GM12865 (cell line): ENCODE measurements around the gene RTP2.

Experiments used
- DNase-seq: peaks from one replicate; pipeline ENCODE4 v3.0.0; 2010; ENCODE audit warnings: low read depth
- H3K4me3 ChIP-seq: 2 replicates; pipeline ENCODE4 v1.5.1; 2011; ENCODE audit warnings: mild to moderate bottlenecking, low read depth, low read length, control low read depth
- TF ChIP-seq, protein P1 (sequence below): IDR thresholded peaks from 2 replicates; pipeline ENCODE4 v1.5.1; 2011; ENCODE audit warnings: low read length, control low read depth, low read depth, inconsistent platforms; ENCODE audit not compliant: insufficient read depth; ENCODE audit errors: missing control alignments

RTP2 gene

DNA sequence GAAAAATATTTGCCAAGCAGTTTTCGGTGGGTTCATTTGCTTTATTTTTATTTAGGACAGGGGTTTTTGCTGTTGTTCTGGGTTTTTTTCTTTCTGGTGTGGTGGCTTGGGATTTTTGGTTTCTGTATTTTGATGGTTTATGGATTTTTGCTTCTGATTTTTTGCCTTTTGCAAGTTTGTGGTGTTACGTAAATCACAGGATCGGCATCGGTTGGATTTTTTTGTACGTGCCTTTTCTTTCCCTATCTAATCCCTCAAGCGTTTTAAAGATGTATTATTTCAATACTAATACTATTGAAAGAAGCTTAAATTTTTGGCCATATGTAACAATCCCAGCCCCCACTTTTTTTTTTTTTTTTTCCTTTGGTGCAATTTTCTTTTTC, 43.7 kb upstream of the RTP2 start:
- TF ChIP-seq, protein P1, sequence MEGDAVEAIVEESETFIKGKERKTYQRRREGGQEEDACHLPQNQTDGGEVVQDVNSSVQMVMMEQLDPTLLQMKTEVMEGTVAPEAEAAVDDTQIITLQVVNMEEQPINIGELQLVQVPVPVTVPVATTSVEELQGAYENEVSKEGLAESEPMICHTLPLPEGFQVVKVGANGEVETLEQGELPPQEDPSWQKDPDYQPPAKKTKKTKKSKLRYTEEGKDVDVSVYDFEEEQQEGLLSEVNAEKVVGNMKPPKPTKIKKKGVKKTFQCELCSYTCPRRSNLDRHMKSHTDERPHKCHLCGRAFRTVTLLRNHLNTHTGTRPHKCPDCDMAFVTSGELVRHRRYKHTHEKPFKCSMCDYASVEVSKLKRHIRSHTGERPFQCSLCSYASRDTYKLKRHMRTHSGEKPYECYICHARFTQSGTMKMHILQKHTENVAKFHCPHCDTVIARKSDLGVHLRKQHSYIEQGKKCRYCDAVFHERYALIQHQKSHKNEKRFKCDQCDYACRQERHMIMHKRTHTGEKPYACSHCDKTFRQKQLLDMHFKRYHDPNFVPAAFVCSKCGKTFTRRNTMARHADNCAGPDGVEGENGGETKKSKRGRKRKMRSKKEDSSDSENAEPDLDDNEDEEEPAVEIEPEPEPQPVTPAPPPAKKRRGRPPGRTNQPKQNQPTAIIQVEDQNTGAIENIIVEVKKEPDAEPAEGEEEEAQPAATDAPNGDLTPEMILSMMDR: no peak
- no peak overlapping the region; the same call in 1 of the 2 replicates for H3K4me3 ChIP-seq
- DNase-seq: no peak

- DNase-seq: peak; percentile 90
- TF ChIP-seq, protein P1: no peak
- H3K4me3 ChIP-seq: peak within 1 kb of the TSS; percentile 48
These were observed 43.1 kb upstream of the RTP2 start, which contains the start of gene BCL6 for GRCh38 chr3:187745201-187746058. Gene BCL6, minus strand, starts transcription at chr3:187745468. Its CDS starts 11,775 bp downstream, at chr3:187733693.

GRCh38 chr3:187744169-187745151, 42.1 kb upstream of the RTP2 start:
- DNase-seq: no peak
- peak overlapping the region; percentile 48 for H3K4me3 ChIP-seq
- TF ChIP-seq, protein P1: no peak

GRCh38 chr3:187743195-187744141, 41.1 kb upstream of the RTP2 start:
- TF ChIP-seq, protein P1: no peak
- no peak overlapping the region for H3K4me3 ChIP-seq
- no peak for DNase-seq

GRCh38 chr3:187742351-187743171, 40.2 kb upstream of the RTP2 start:
- DNase-seq: no peak
- H3K4me3 ChIP-seq: no peak overlapping the region

More at GRCh38 chr3:187742351-187743171, 40.2 kb upstream of the RTP2 start:
- TF ChIP-seq, protein P1: no peak
